ENCODE measurements around the gene TAF1.
"Not testable (repeated sequence)": the region's sequence is repeated elsewhere in the genome, so short reads cannot be mapped to it uniquely, and the experiment has no call there.

Gene TAF1

GRCh38 chrX:71504346-71504745, 138.2 kb downstream of the TAF1 start:
- no peak for DNase-seq

- no peak for DNase-seq
Observed at GRCh38 chrX:71509289-71509688, 143.1 kb downstream of the TAF1 start.

- DNase-seq: no peak
Observed at GRCh38 chrX:71510161-71510560, 144.0 kb downstream of the TAF1 start.

GRCh38 chrX:71513731-71514130, 147.6 kb downstream of the TAF1 start:
- not testable (repeated sequence) for DNase-seq

- DNase-seq: no peak
Observed at GRCh38 chrX:71514367-71515037, 148.3 kb downstream of the TAF1 start.

- DNase-seq: no peak
Observed at GRCh38 chrX:71515038-71515396, 148.9 kb downstream of the TAF1 start.
